ENCODE results near the gene HRH1. TPM values are rescaled to one million over a fixed set of nuclear protein-coding genes. Genes with fewer than 3 reads are reported as not detected.

HRH1 gene
- total and polyA plus RNA-seq, 2 donors (not counting 3 experiments of a cell fraction or from before 2014, with no cell fraction given), result 16.2 to 21.2 TPM

DNA sequence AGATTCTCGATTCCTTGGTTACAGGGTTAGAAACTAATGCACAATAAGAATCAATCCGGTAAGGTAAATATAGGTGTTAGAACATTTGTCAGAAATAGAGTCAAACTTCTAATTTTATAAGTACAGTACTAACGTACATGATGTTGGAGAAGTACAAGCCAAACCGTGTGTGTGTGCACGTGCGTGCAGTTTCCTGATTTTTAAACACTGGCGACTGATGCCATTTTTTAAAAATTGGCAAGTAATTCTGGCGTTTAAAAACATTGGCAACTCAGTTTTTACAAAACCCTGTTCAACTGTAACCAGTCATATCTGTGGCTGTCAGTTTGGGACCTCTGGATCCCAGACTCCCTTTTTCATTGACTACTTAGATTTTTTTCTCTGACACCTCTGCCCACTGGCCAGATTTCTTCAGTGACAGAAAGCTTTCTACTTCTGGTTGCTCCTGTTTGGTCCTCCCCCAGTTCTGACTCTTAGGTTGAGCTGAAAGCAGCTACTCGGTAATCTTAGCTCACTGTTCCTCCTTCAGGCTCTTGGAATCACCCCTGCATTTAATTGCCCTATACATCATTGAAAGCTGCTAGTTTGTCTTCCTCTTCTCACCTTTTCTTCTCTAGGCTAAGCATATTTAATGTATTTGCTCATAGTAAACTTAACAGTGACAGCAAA lies 118.7 kb downstream of the HRH1 start:
- Histone ChIP-seq H3K27me3 (ENCODE audit: control insufficient read depth in 2 of 2, insufficient read depth in 2 of 2, low read length in 2 of 2) (no peaks in the 10 kb centered on the region), H3K27ac (ENCODE audit: insufficient read depth, low read depth, low read length) (peak overlapping the region; percentile 89), H3K4me1 (ENCODE audit: control insufficient read depth, extremely low read depth, insufficient read depth, low read length) (peaks cover 15% of the 10 kb centered on the region), H3K36me3 (ENCODE audit: control insufficient read depth in 2 of 2, extremely low read depth in 1 of 2, insufficient read depth in 2 of 2, low read length in 2 of 2) (no peaks in the 10 kb centered on the region), H3K9me1 (replicated peaks; ENCODE audit: control insufficient read depth, extremely low read depth, insufficient read depth, low read length) (no peaks in the 10 kb centered on the region), H3K9ac (replicated peaks; ENCODE audit: extremely low read depth, insufficient read depth, low read length) (peak overlapping the region; percentile 95), H2AFZ (ENCODE audit: low read depth, low read length) (no peak overlapping the region), H3K4me3 (replicated peaks in 1 of 3; ENCODE audit: insufficient read depth in 1 of 3, low read depth in 1 of 3, low read length in 3 of 3) (peak overlapping the region; percentile 76 to 89 (median 88)), H4K20me1 (replicated peaks; ENCODE audit: control insufficient read depth, extremely low read depth, insufficient read depth, low read length) (no peaks in the 10 kb centered on the region), H3K79me2 (ENCODE audit: control insufficient read depth, insufficient read depth, low read length) (peaks cover 44% of the 10 kb centered on the region), H3K9me3 (replicated peaks; ENCODE audit: control insufficient read depth, insufficient read depth, low read length) (no peaks in the 10 kb centered on the region), H3K4me2 (ENCODE audit: insufficient read depth, low read length) (peak overlapping the region; percentile 87)
- intact Hi-C loops (cut with micrococcal nuclease), result loop anchor here (1.0 to 2.0 kb wide), 6 partner anchors 16 to 72 kb away; no protein-coding TSS in a partner anchor
- FAIRE-seq (no peak), DNase-seq (ENCODE audit: low read depth, low spot score) (no peak)
- TF ChIP-seq POLR2A (IDR thresholded peaks at IDR 0.05; ENCODE audit: low read depth, low read length), result no peak
- TF ChIP-seq POLR2AphosphoS5 (IDR thresholded peaks at IDR 0.05; ENCODE audit: insufficient read depth, low read depth, low read length), result no peak
- TF ChIP-seq GATA2 (IDR thresholded peaks at IDR 0.05; ENCODE audit: insufficient read depth, insufficient read length, low read depth, low read length), result no peak
- no peak for TF ChIP-seq EZH2 (IDR thresholded peaks at IDR 0.05; ENCODE audit: borderline replicate concordance, low read depth, low read length, severe bottlenecking)
- TF ChIP-seq JUN (IDR thresholded peaks at IDR 0.05; ENCODE audit: borderline replicate concordance, insufficient read depth, insufficient read length, low read depth), result no peak
- no peak for TF ChIP-seq MYC (IDR thresholded peaks at IDR 0.05; ENCODE audit: low read depth, low read length)
- TF ChIP-seq MAX (IDR thresholded peaks at IDR 0.05; ENCODE audit: insufficient read depth, insufficient read length), result no peak
- no peak for TF ChIP-seq CTCF (IDR thresholded peaks at IDR 0.05; ENCODE audit: extremely low read depth in 1 of 2, insufficient read depth in 1 of 2, low read depth in 1 of 2, low read length in 2 of 2)
- no peak for TF ChIP-seq FOS (IDR thresholded peaks at IDR 0.05; ENCODE audit: borderline replicate concordance, insufficient read depth, low read length)
- BruUV-seq (replicated peaks), result no TSS peak
- CTCF ChIA-PET, result interaction anchor here (0.8 to 1.4 kb wide), 12 partner anchors 11 to 116 kb away, joined by 3 to 12 read pairs (median 4); no protein-coding TSS in a partner anchor
- POLR2A ChIA-PET, result interaction anchor here (0.6 to 2.9 kb wide), 3 partner anchors 16 to 73 kb away, joined by 3 to 18 read pairs (median 4); no protein-coding TSS in a partner anchor
- dilution Hi-C loops (cut with MboI; ENCODE audit: extremely low pct_ligation_motif_present, low sequenced_read_pairs), result no loop called here
